Fibroblast of the aortic adventitia (primary cell): ENCODE data around the gene MAPT. TPM values are rescaled to one million over a fixed set of nuclear protein-coding genes. Genes with fewer than 3 reads are reported as not detected.

ENCODE experiments used
- DNase-seq: peaks from one replicate; pipeline ENCODE4 v3.0.0-alpha.2; 2010; ENCODE audit warnings: low read depth
- H3K4me3 ChIP-seq: 2 replicates; pipeline ENCODE4 v1.5.1; 2011; ENCODE audit warnings: low read depth, mild to moderate bottlenecking, control low read depth, low read length, moderate library complexity
- CTCF ChIP-seq: IDR thresholded peaks from 2 replicates; pipeline ENCODE4 v1.5.1; 2011; ENCODE audit warnings: mild to moderate bottlenecking, low read length, control low read depth, inconsistent platforms; ENCODE audit not compliant: insufficient read depth
- total RNA-seq: library from RNA; depleted of rRNA; stranded (reverse); fragments of >200 nt; gene quantifications from 2 replicates; pipeline ENCODE4 v1.2.3, GENCODE V29; 2012; ENCODE audit warnings: low replicate concordance

Gene MAPT
- total RNA-seq, 1 donor, result 0.54 TPM

- TF ChIP-seq CTCF, result no peak
- DNase-seq, result no peak
- no peak overlapping the region for H3K4me3 ChIP-seq
Observed at GRCh38 chr17:45982791-45983613, 88.6 kb downstream of the MAPT start.

GRCh38 chr17:45983614-45984310, 89.4 kb downstream of the MAPT start:
- no peak for TF ChIP-seq CTCF

GRCh38 chr17:45984368-45984767, 90.0 kb downstream of the MAPT start:
- DNase-seq, result no peak
- no peak overlapping the region for H3K4me3 ChIP-seq
- no peak for TF ChIP-seq CTCF

More at GRCh38 chr17:45983614-45984310, 89.4 kb downstream of the MAPT start:
- DNase-seq, result no peak
- no peak overlapping the region for H3K4me3 ChIP-seq

- no peak for TF ChIP-seq CTCF
- H3K4me3 ChIP-seq, result no peak overlapping the region
- DNase-seq, result no peak
Observed at GRCh38 chr17:45985447-45985846, 91.1 kb downstream of the MAPT start.

- DNase-seq, result no peak
- TF ChIP-seq CTCF, result no peak
- no peak overlapping the region for H3K4me3 ChIP-seq
Observed at GRCh38 chr17:45986056-45986455, 91.7 kb downstream of the MAPT start.

- DNase-seq, result no peak
- H3K4me3 ChIP-seq, result no peak overlapping the region
- TF ChIP-seq CTCF, result no peak
Observed at GRCh38 chr17:45987706-45988105, 93.4 kb downstream of the MAPT start.
